ENCODE results near the gene TSPAN19. TPM values are rescaled to one million over a fixed set of nuclear protein-coding genes. Genes with fewer than 3 reads are reported as not detected.

The TSPAN19 gene
- total and polyA plus RNA-seq, 2 donors (not counting 3 experiments of a cell fraction or from before 2014, with no cell fraction given) = not detected

GRCh38 chr12:85058339-85058738 lies 22.3 kb upstream of the TSPAN19 start:
- Histone ChIP-seq H3K79me2 (ENCODE audit: control insufficient read depth, insufficient read depth, low read length) (no peaks in the 10 kb centered on the region), H2AFZ (ENCODE audit: low read depth, low read length) (no peak overlapping the region), H3K27me3 (ENCODE audit: control insufficient read depth in 2 of 2, insufficient read depth in 2 of 2, low read length in 2 of 2) (peaks cover 4 to 17% of the 10 kb centered on the region in 2 experiments), H3K9ac (replicated peaks; ENCODE audit: extremely low read depth, insufficient read depth, low read length) (no peak overlapping the region), H3K9me1 (replicated peaks; ENCODE audit: control insufficient read depth, extremely low read depth, insufficient read depth, low read length) (no peaks in the 10 kb centered on the region), H4K20me1 (replicated peaks; ENCODE audit: control insufficient read depth, extremely low read depth, insufficient read depth, low read length) (no peaks in the 10 kb centered on the region), H3K4me1 (ENCODE audit: control insufficient read depth, extremely low read depth, insufficient read depth, low read length) (no peaks in the 10 kb centered on the region), H3K27ac (ENCODE audit: insufficient read depth, low read depth, low read length) (no peak overlapping the region), H3K9me3 (replicated peaks; ENCODE audit: control insufficient read depth, insufficient read depth, low read length) (no peaks in the 10 kb centered on the region), H3K4me2 (ENCODE audit: insufficient read depth, low read length) (no peak overlapping the region), H3K4me3 (replicated peaks in 1 of 3; ENCODE audit: insufficient read depth in 1 of 3, low read depth in 1 of 3, low read length in 3 of 3) (no peak overlapping the region), H3K36me3 (ENCODE audit: control insufficient read depth in 2 of 2, extremely low read depth in 1 of 2, insufficient read depth in 2 of 2, low read length in 2 of 2) (no peaks in the 10 kb centered on the region)
- DNase-seq (ENCODE audit: low read depth, low spot score) (no peak), FAIRE-seq (no peak)
- TF ChIP-seq GATA2 (IDR thresholded peaks at IDR 0.05; ENCODE audit: insufficient read depth, insufficient read length, low read depth, low read length) = no peak
- no peak for TF ChIP-seq CTCF (IDR thresholded peaks at IDR 0.05; ENCODE audit: extremely low read depth in 1 of 2, insufficient read depth in 1 of 2, low read depth in 1 of 2, low read length in 2 of 2)
- no peak for TF ChIP-seq FOS (IDR thresholded peaks at IDR 0.05; ENCODE audit: borderline replicate concordance, insufficient read depth, low read length)
- no peak for TF ChIP-seq JUN (IDR thresholded peaks at IDR 0.05; ENCODE audit: borderline replicate concordance, insufficient read depth, insufficient read length, low read depth)
- TF ChIP-seq MYC (IDR thresholded peaks at IDR 0.05; ENCODE audit: low read depth, low read length) = no peak
- dilution Hi-C loops (cut with MboI; ENCODE audit: extremely low pct_ligation_motif_present, low sequenced_read_pairs) (no loop called here), intact Hi-C loops (cut with micrococcal nuclease) (no loop called here)
- ChIA-PET POLR2A (no interaction called here), CTCF (interaction anchor here (0.9 to 4.3 kb wide), 6 partner anchors 10 to 216 kb away, joined by 3 to 73 read pairs (median 6); no protein-coding TSS in a partner anchor)
- no TSS peak for BruUV-seq (replicated peaks)
